WI38 (cell line): Measurements from ENCODE around the gene AP3S1.

Experiments
- H3K4me3 ChIP-seq: 2 replicates; pipeline ENCODE4 v1.5.1; 2011; ENCODE audit warnings: low read depth, mild to moderate bottlenecking, control low read depth, low read length
- CTCF ChIP-seq: IDR thresholded peaks from 2 replicates; pipeline ENCODE4 v1.5.1; 2012; ENCODE audit warnings: low read depth, mild to moderate bottlenecking, control low read depth, low read length

AP3S1 gene

GRCh38 chr5:115932991-115933390 is 91.3 kb downstream of the AP3S1 start:
- H3K4me3 ChIP-seq: no peak overlapping the region
- no peak for TF ChIP-seq CTCF

- H3K4me3 ChIP-seq: no peak overlapping the region
- TF ChIP-seq CTCF: no peak
These were observed 92.7 kb downstream of the AP3S1 start for GRCh38 chr5:115934388-115934974.

- no peak for TF ChIP-seq CTCF
- no peak overlapping the region for H3K4me3 ChIP-seq
These were observed 94.3 kb downstream of the AP3S1 start for GRCh38 chr5:115936031-115936430.

- no peak overlapping the region for H3K4me3 ChIP-seq
- no peak for TF ChIP-seq CTCF
These were observed 97.3 kb downstream of the AP3S1 start for GRCh38 chr5:115939059-115939458.

GRCh38 chr5:115940080-115940810 is 98.5 kb downstream of the AP3S1 start:
- TF ChIP-seq CTCF: no peak
- H3K4me3 ChIP-seq: no peak overlapping the region

- no peak overlapping the region for H3K4me3 ChIP-seq
- TF ChIP-seq CTCF: no peak
These were observed 99.4 kb downstream of the AP3S1 start for GRCh38 chr5:115941051-115941675.

- no peak for TF ChIP-seq CTCF
- H3K4me3 ChIP-seq: no peak overlapping the region
These were observed 102.8 kb downstream of the AP3S1 start for GRCh38 chr5:115944501-115944900.
